Stromal cell of bone marrow (primary cell): ENCODE results near the gene MYCBP2.
"Not testable (repeated sequence)": the region's sequence is repeated elsewhere in the genome, so short reads cannot be mapped to it uniquely, and the experiment has no call there.

Source experiments
- DNase-seq: peaks from one replicate; pipeline ENCODE4 v3.0.0-alpha.2; 2012; ENCODE audit warnings: low read depth

The MYCBP2 gene

GRCh38 chr13:77335543-77335942, 8.6 kb upstream of the MYCBP2 start:
- no peak for DNase-seq

GRCh38 chr13:77333594-77333993, 6.7 kb upstream of the MYCBP2 start:
- DNase-seq, result no peak

GRCh38 chr13:77331421-77331820, 4.5 kb upstream of the MYCBP2 start:
- DNase-seq, result no peak

- DNase-seq, result no peak
These were observed 3.2 kb upstream of the MYCBP2 start for GRCh38 chr13:77329911-77330584.

GRCh38 chr13:77329133-77329910, 2.4 kb upstream of the MYCBP2 start:
- peak; percentile 95 for DNase-seq

GRCh38 chr13:77328819-77329132, 1.9 kb upstream of the MYCBP2 start:
- no peak for DNase-seq

- no peak for DNase-seq
These were observed 1.4 kb downstream of the MYCBP2 start for GRCh38 chr13:77325371-77325980.

- DNase-seq, result no peak
These were observed 3.0 kb downstream of the MYCBP2 start for GRCh38 chr13:77323858-77324257.

- DNase-seq, result no peak
These were observed 7.4 kb downstream of the MYCBP2 start for GRCh38 chr13:77319536-77319935.

GRCh38 chr13:77318741-77319140, 8.2 kb downstream of the MYCBP2 start:
- no peak for DNase-seq

GRCh38 chr13:77316430-77316829, 10.5 kb downstream of the MYCBP2 start:
- no peak for DNase-seq

- not testable (repeated sequence) for DNase-seq
These were observed 11.4 kb downstream of the MYCBP2 start for GRCh38 chr13:77315509-77315908.

- no peak for DNase-seq
These were observed 13.0 kb downstream of the MYCBP2 start for GRCh38 chr13:77313923-77314322.

- DNase-seq, result no peak
These were observed 14.6 kb downstream of the MYCBP2 start for GRCh38 chr13:77312311-77312710.

- no peak for DNase-seq
These were observed 16.2 kb downstream of the MYCBP2 start for GRCh38 chr13:77310579-77311279.

GRCh38 chr13:77310161-77310560, 16.7 kb downstream of the MYCBP2 start:
- DNase-seq, result no peak

GRCh38 chr13:77309254-77309653, 17.6 kb downstream of the MYCBP2 start:
- no peak for DNase-seq

GRCh38 chr13:77306458-77306857, 20.4 kb downstream of the MYCBP2 start:
- DNase-seq, result no peak

GRCh38 chr13:77305266-77305665, 21.6 kb downstream of the MYCBP2 start:
- no peak for DNase-seq

- peak; percentile 41 for DNase-seq
These were observed 26.5 kb downstream of the MYCBP2 start for GRCh38 chr13:77300176-77301037.

- DNase-seq, result no peak
These were observed 27.3 kb downstream of the MYCBP2 start for GRCh38 chr13:77299587-77299986.

- no peak for DNase-seq
These were observed 28.5 kb downstream of the MYCBP2 start for GRCh38 chr13:77298426-77298825.
